A549 (cell line): ENCODE results near the gene C10orf90. TPM values are rescaled to one million over a fixed set of nuclear protein-coding genes. Genes with fewer than 3 reads are reported as not detected.

Experiments used
- ATAC-seq, 2 experiments: fragments of 200-7000 bp in 1 of 2; fragments of >200 bp in 1 of 2; cut with Nextera tagmentation in 1 of 2; cut with Tn5 transposase in 1 of 2; 3 replicates each; pipeline versions ENCODE4 v1.8.0 to v1.9.1; 2018 to 2020; ENCODE audit warnings: mild to moderate bottlenecking in 1 of 2, moderate library complexity in 1 of 2
- CTCF ChIA-PET: fragments of 300-600 bp; sonication (Branson Sonifier 250); formaldehyde crosslinking; extraction: SDS; loops from one replicate; lab custom pipeline; 2021; ENCODE audit warnings: antibody characterized with exemption, inconsistent platforms; lab: Yijun Ruan, JAX
- POLR2A ChIA-PET: fragments of 350-600 bp; formaldehyde crosslinking; extraction: SDS; loops from one replicate; lab custom pipeline; 2021; ENCODE audit warnings: antibody characterized with exemption, inconsistent platforms; lab: Yijun Ruan, JAX
- DNase-seq, 2 experiments: peaks; one replicate each; pipeline versions ENCODE4 v3.0.0 to v3.0.0-alpha.2; 2011 to 2016; ENCODE audit warnings: low read depth in 1 of 2, low spot score in 1 of 2
- FAIRE-seq: peaks from 2 replicates; lab custom pipeline; 2011; peaks lifted over from hg19 to GRCh38; lab: Jason Lieb, UNC
- H3K27ac ChIP-seq, 2 experiments: fragments of >200 bp; sonication (Bioruptor Twin); formaldehyde crosslinking; 3 replicates each; pipeline ENCODE4 v1.5.1; 2016 to 2017
- H3K4me1 ChIP-seq: fragments of >200 bp; sonication (Bioruptor Twin); formaldehyde crosslinking; 3 replicates; pipeline ENCODE4 v1.6.1; 2016
- H3K4me2 ChIP-seq: fragments of >200 bp; sonication (Bioruptor Twin); formaldehyde crosslinking; 3 replicates; pipeline ENCODE4 v1.6.1; 2016
- H3K4me3 ChIP-seq: fragments of >200 bp; sonication (Bioruptor Twin); formaldehyde crosslinking; 3 replicates; pipeline ENCODE4 v1.5.1; 2016
- H3K9me3 ChIP-seq: fragments of >200 bp; sonication (Bioruptor Twin); formaldehyde crosslinking; 3 replicates; pipeline ENCODE4 v1.6.1; 2016
- BHLHE40 ChIP-seq: IDR thresholded peaks from 2 replicates; pipeline ENCODE4 v1.6.1; 2012; ENCODE audit warnings: low read depth, low read length, inconsistent platforms
- CBX2 ChIP-seq: fragments of 200-600 bp; sonication (generic); IDR thresholded peaks from 2 replicates; pipeline ENCODE4 v1.6.1; 2016; ENCODE audit warnings: low read depth, mild to moderate bottlenecking, borderline replicate concordance
- CHD4 ChIP-seq: fragments of 200-600 bp; sonication (generic); IDR thresholded peaks from 2 replicates; pipeline ENCODE4 v1.6.1; 2016; ENCODE audit warnings: antibody characterized with exemption, mild to moderate bottlenecking, borderline replicate concordance
- EHF ChIP-seq: fragments of 250-450 bp; sonication (Bioruptor Pico); IDR thresholded peaks from 2 replicates; pipeline ENCODE4 v1.5.0; 2020; ENCODE audit warnings: mild to moderate bottlenecking
- FOXS1 ChIP-seq: fragments of 250-450 bp; sonication (Bioruptor Pico); IDR thresholded peaks from 2 replicates; pipeline ENCODE4 v1.5.0; 2020; ENCODE audit warnings: mild to moderate bottlenecking, moderate library complexity
- HDAC2 ChIP-seq: fragments of 200-600 bp; sonication (generic); IDR thresholded peaks from 2 replicates; pipeline ENCODE4 v1.6.1; 2016
- HOXA7 ChIP-seq: fragments of 250-450 bp; sonication (Bioruptor Pico); IDR thresholded peaks from 2 replicates; pipeline ENCODE4 v1.5.0; 2020; ENCODE audit warnings: mild to moderate bottlenecking, moderate library complexity
- HOXB13 ChIP-seq: fragments of 250-450 bp; sonication (Bioruptor Pico); IDR thresholded peaks from 2 replicates; pipeline ENCODE4 v1.5.0; 2020; ENCODE audit warnings: low read depth, mild to moderate bottlenecking, moderate library complexity
- HOXB5 ChIP-seq: fragments of 250-450 bp; sonication (Bioruptor Pico); IDR thresholded peaks from 2 replicates; pipeline ENCODE4 v1.5.0; 2020; ENCODE audit warnings: mild to moderate bottlenecking, moderate library complexity
- JUN ChIP-seq, 2 experiments: fragments of >200 bp; sonication (Bioruptor Twin); formaldehyde crosslinking; IDR thresholded peaks; 2 replicates in 1 of 2; 3 replicates in 1 of 2; pipeline ENCODE4 v1.6.1; 2016 to 2017
- MAFK ChIP-seq: fragments of 450-650 bp; IDR thresholded peaks from 2 replicates; pipeline ENCODE4 v1.6.1; 2014; ENCODE audit not compliant: partially characterized antibody
- NFE2L2 ChIP-seq: fragments of 150-350 bp; conservative IDR thresholded peaks from 2 replicates; pipeline ENCODE4 v1.6.1; 2014; ENCODE audit warnings: low read length
- POLR2A ChIP-seq: IDR thresholded peaks from 2 replicates; pipeline ENCODE4 v1.6.1; 2012; ENCODE audit warnings: mild to moderate bottlenecking, low read length
- POLR2AphosphoS2 ChIP-seq: conservative IDR thresholded peaks from 2 replicates; pipeline ENCODE4 v1.6.1; 2012; ENCODE audit warnings: low read length, improper control_type of control experiment, inconsistent platforms
- RARB ChIP-seq: fragments of 250-450 bp; sonication (Bioruptor Pico); IDR thresholded peaks from 2 replicates; pipeline ENCODE4 v1.8.0; 2021; ENCODE audit warnings: mild to moderate bottlenecking, moderate library complexity
- RCOR1 ChIP-seq: fragments of 150-350 bp; IDR thresholded peaks from 2 replicates; pipeline ENCODE4 v1.6.1; 2014; ENCODE audit warnings: antibody characterized with exemption, low read length, low read depth
- RFX5 ChIP-seq: fragments of 450-650 bp; IDR thresholded peaks from 2 replicates; pipeline ENCODE4 v1.7.1; 2014; ENCODE audit warnings: antibody characterized with exemption, mild to moderate bottlenecking, moderate library complexity
- SMC3 ChIP-seq: fragments of >200 bp; sonication (Bioruptor Twin); formaldehyde crosslinking; IDR thresholded peaks from 3 replicates; pipeline ENCODE4 v1.6.1; 2018; ENCODE audit warnings: inconsistent platforms
- SREBF2 ChIP-seq: fragments of 450-650 bp; IDR thresholded peaks from 2 replicates; pipeline ENCODE4 v1.6.1; 2014; ENCODE audit warnings: mild to moderate bottlenecking, moderate library complexity
- TP53 ChIP-seq: fragments of 250-450 bp; sonication (Bioruptor Pico); IDR thresholded peaks from 2 replicates; pipeline ENCODE4 v1.5.0; 2021; ENCODE audit warnings: mild to moderate bottlenecking, moderate library complexity
- ZFP36 ChIP-seq: fragments of 450-650 bp; IDR thresholded peaks from 2 replicates; pipeline ENCODE4 v1.6.1; 2014; ENCODE audit warnings: borderline replicate concordance; ENCODE audit not compliant: partially characterized antibody
- ZSCAN20 ChIP-seq: fragments of 250-450 bp; sonication (Bioruptor Pico); IDR thresholded peaks from 2 replicates; pipeline ENCODE4 v1.8.0; 2022; ENCODE audit warnings: mild to moderate bottlenecking, moderate library complexity
- WGBS: methylation state at CpG from one replicate; pipeline ENCODE4 v1.1.6; 2017; ENCODE audit errors: missing lambda C conversion rate; 5-methylcytosine and 5-hydroxymethylcytosine counted together
- polyA plus RNA-seq, 4 experiments: library from polyadenylated mRNA; depleted of rRNA in 3 of 4; stranded (reverse); fragments of >200 nt; fragmentation: RNase III in 1 of 4; extraction: RNeasy Plus Mini Kit Qiagen cat#74134 plus additional on column Dnase treatment in 1 of 4; gene quantifications; 2 replicates in 3 of 4; 3 replicates in 1 of 4; pipeline ENCODE4 v1.2.3, GENCODE V29; 2011 to 2017
- TF ChIP-seq, protein P1 (sequence below): fragments of 150-350 bp; IDR thresholded peaks from 2 replicates; pipeline ENCODE4 v1.6.1; 2014; ENCODE audit warnings: low read depth, mild to moderate bottlenecking, low read length
- TF ChIP-seq, protein P2 (sequence below): fragments of 200-600 bp; sonication (generic); IDR thresholded peaks from 2 replicates; pipeline ENCODE4 v1.6.1; 2016; ENCODE audit warnings: antibody characterized with exemption, mild to moderate bottlenecking, moderate library complexity

C10orf90 gene
- polyA plus RNA-seq, 2 of the 4 experiments (the other 2 are of a cell fraction), result 0.70 to 2.0 TPM

DNA sequence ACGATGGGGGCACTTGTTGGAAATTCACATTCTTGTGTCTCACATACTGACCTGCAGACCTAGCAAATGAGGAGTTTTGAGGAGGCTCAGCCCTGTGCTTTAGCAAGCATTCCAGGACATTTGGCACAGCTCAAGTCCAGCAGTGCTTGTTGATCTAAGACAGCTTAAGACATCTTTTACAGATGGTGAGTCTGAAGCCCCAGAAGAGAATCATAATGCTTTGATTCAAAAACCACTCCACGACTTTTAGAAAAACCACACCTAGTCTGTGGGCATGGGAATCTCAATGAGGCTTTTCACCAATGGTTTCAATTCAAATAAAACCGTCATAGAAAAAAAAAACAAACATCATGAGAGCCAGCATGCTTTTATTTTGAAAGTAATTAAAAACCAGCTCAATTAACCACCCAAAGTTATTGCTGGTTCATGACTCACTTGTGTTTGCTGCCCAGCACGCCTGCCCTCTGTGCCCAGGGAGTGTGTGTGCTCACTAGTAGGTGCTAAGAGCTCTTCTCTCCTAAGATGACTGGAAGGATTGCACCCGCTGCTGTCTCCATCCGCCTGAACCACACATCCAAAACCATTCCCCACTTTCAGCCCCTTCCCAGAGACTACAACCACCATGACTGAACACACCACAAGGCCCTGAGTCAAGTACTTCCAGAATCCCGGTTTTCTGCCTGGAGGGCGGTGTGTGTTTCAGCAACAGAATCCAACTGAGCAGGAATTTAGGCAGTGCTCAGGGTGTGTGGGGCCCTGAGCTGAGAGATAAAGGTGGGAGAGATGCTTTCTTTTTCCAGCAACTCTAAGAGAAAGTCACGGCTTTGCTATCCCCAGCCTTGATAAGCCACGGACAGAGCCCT, 152.0 kb downstream of the C10orf90 start:
- WGBS, result 62% methylated on average over 10 of the region's 10 CpGs
- no peaks in the 10 kb centered on the region for H3K9me3 ChIP-seq
- H3K4me3 ChIP-seq, result no peak overlapping the region
- peak overlapping the region in 1 of 2 experiments; percentile 79; a peak in 5 of 6 replicates for H3K27ac ChIP-seq
- POLR2A ChIA-PET, result no interaction called here
- ATAC-seq (no peak), FAIRE-seq (no peak), DNase-seq (no peak)
- H3K4me2 ChIP-seq, result peak overlapping the region; percentile 19; the same call in 1 of the 3 replicates
- H3K4me1 ChIP-seq, result peaks cover 37% of the 10 kb centered on the region
- CTCF ChIA-PET, result interaction anchor here (0.7 to 0.9 kb wide), 2 partner anchors 14 to 17 kb away, joined by 3 to 4 read pairs; no protein-coding TSS in a partner anchor
- TF ChIP-seq CHD4 (no peak), RFX5 (no peak), SREBF2 (no peak), BHLHE40 (no peak), RCOR1 (no peak), EHF (no peak)
- TF ChIP-seq, protein P1, sequence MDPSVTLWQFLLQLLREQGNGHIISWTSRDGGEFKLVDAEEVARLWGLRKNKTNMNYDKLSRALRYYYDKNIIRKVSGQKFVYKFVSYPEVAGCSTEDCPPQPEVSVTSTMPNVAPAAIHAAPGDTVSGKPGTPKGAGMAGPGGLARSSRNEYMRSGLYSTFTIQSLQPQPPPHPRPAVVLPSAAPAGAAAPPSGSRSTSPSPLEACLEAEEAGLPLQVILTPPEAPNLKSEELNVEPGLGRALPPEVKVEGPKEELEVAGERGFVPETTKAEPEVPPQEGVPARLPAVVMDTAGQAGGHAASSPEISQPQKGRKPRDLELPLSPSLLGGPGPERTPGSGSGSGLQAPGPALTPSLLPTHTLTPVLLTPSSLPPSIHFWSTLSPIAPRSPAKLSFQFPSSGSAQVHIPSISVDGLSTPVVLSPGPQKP, result no peak

DNA sequence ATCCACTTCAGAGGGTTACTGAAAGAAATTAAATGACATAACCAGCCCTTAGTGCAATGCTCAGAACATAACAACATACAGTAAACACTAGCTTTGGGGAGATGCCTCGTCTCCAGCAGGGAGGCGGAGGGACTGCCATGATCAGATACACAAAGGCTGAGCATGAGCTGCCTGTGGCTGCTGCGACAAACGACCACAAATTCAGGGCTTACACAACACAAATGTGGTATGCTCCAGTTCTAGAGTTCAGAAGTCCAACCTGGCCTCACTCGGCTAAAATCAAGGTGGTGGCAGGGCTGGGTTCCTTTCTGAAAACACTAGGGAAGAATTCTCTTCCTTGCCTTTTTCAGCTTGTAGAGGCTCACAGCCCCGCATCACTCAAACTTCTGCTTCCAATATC, 154.0 kb downstream of the C10orf90 start:
- ChIA-PET POLR2A (no interaction called here), CTCF (interaction anchor here (6.4 kb wide), 1 partner anchor 12 kb away, joined by 31 read pairs; no protein-coding TSS in a partner anchor)
- Histone ChIP-seq H3K4me3 (no peak overlapping the region), H3K27ac (no peak overlapping the region), H3K4me2 (no peak overlapping the region), H3K4me1 (peaks cover 30% of the 10 kb centered on the region), H3K9me3 (no peaks in the 10 kb centered on the region)
- FAIRE-seq, result no peak
- TF ChIP-seq HOXB5 (CRISPR knock-in tag), result no peak
- no peak for TF ChIP-seq HDAC2
- TF ChIP-seq POLR2A, result no peak
- TF ChIP-seq JUN (IDR thresholded peaks at IDR 0.05), result no peak
- no peak for TF ChIP-seq MAFK
- TF ChIP-seq NFE2L2, result no peak
- TF ChIP-seq RARB (CRISPR knock-in tag), result no peak
- no peak for TF ChIP-seq CBX2
- TF ChIP-seq HOXA7 (CRISPR knock-in tag), result no peak
- no peak for TF ChIP-seq FOXS1 (CRISPR knock-in tag)
- no peak for TF ChIP-seq HOXB13 (CRISPR knock-in tag)
- no peak for TF ChIP-seq ZFP36
- TF ChIP-seq, protein P2, sequence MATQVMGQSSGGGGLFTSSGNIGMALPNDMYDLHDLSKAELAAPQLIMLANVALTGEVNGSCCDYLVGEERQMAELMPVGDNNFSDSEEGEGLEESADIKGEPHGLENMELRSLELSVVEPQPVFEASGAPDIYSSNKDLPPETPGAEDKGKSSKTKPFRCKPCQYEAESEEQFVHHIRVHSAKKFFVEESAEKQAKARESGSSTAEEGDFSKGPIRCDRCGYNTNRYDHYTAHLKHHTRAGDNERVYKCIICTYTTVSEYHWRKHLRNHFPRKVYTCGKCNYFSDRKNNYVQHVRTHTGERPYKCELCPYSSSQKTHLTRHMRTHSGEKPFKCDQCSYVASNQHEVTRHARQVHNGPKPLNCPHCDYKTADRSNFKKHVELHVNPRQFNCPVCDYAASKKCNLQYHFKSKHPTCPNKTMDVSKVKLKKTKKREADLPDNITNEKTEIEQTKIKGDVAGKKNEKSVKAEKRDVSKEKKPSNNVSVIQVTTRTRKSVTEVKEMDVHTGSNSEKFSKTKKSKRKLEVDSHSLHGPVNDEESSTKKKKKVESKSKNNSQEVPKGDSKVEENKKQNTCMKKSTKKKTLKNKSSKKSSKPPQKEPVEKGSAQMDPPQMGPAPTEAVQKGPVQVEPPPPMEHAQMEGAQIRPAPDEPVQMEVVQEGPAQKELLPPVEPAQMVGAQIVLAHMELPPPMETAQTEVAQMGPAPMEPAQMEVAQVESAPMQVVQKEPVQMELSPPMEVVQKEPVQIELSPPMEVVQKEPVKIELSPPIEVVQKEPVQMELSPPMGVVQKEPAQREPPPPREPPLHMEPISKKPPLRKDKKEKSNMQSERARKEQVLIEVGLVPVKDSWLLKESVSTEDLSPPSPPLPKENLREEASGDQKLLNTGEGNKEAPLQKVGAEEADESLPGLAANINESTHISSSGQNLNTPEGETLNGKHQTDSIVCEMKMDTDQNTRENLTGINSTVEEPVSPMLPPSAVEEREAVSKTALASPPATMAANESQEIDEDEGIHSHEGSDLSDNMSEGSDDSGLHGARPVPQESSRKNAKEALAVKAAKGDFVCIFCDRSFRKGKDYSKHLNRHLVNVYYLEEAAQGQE, result no peak
- no peak for TF ChIP-seq ZSCAN20 (CRISPR knock-in tag)
- no peak for TF ChIP-seq SMC3
- TF ChIP-seq POLR2AphosphoS2, result no peak
- no peak for TF ChIP-seq TP53 (CRISPR knock-in tag)
- no peak for ATAC-seq
- no peak for DNase-seq
- 47% methylated on average over 6 of the region's 6 CpGs for WGBS
